ENCODE measurements around the gene RBM25.

- TF ChIP-seq SPI1 (IDR thresholded peaks at IDR 0.05; ENCODE audit: low read depth, low read length) (no peak), POLR2A (IDR thresholded peaks at IDR 0.05; ENCODE audit: low read depth, low read length) (no peak), TAF1 (IDR thresholded peaks at IDR 0.05; ENCODE audit: low read depth, low read length) (no peak), POLR2AphosphoS5 (IDR thresholded peaks at IDR 0.05; ENCODE audit: low read depth, low read length) (no peak)
Measured at GRCh38 chr14:73105050-73105449, 46.7 kb downstream of the RBM25 start.

All from GM12891 (cell line).